Forelimb muscle (tissue), 1 donor: Measurements from ENCODE around the gene PSMB2. TPM values are rescaled to one million over a fixed set of nuclear protein-coding genes. Genes with fewer than 3 reads are reported as not detected.
"Not testable (repeated sequence)": the region's sequence is repeated elsewhere in the genome, so short reads cannot be mapped to it uniquely, and the experiment has no call there.

Experiments used
- DNase-seq: peaks from one replicate; pipeline ENCODE4 v3.0.0-alpha.2; 2013; ENCODE audit warnings: low read depth
- polyA plus RNA-seq: library from polyadenylated mRNA; unstranded; fragments of 120-200 nt; gene quantifications from one replicate; pipeline ENCODE4 v1.2.1, GENCODE V29; 2013; ENCODE audit not compliant: insufficient read length

The PSMB2 gene
- 58.1 TPM for polyA plus RNA-seq

- DNase-seq, result peak; percentile 89
These were observed at the start of gene PSMB2 for GRCh38 chr1:35641233-35641866. Gene PSMB2, minus strand, starts transcription at chr1:35641526. Its CDS starts 94 bp downstream, at chr1:35641432.

GRCh38 chr1:35691080-35691479, 49.8 kb upstream of the PSMB2 start:
- no peak for DNase-seq

DNA sequence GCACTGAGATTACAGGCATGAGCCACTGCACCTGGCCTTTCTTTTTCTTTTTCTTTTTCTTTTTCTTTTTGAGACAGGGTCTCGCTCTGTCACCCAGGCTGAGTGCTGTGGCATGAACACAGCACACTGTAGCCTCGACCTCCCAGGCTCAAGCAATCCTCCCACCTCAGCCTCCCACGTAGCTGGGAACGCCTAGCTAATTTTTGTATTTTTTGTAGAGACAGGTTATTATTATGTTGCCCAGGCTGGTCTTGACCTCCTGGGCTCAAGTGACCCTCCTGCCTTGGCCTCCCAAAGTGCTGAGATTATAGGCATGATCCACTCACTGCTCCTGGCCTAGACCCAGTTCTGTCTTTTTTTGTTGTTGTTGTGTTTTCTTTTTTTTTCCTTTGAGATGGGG, 48.8 kb upstream of the PSMB2 start:
- DNase-seq, result not testable (repeated sequence)

- DNase-seq, result no peak
These were observed 46.8 kb upstream of the PSMB2 start for GRCh38 chr1:35688161-35688560.

- no peak for DNase-seq
These were observed 41.7 kb upstream of the PSMB2 start for GRCh38 chr1:35683012-35683411.

- DNase-seq, result no peak
These were observed 38.9 kb upstream of the PSMB2 start for GRCh38 chr1:35680271-35680670.

DNA sequence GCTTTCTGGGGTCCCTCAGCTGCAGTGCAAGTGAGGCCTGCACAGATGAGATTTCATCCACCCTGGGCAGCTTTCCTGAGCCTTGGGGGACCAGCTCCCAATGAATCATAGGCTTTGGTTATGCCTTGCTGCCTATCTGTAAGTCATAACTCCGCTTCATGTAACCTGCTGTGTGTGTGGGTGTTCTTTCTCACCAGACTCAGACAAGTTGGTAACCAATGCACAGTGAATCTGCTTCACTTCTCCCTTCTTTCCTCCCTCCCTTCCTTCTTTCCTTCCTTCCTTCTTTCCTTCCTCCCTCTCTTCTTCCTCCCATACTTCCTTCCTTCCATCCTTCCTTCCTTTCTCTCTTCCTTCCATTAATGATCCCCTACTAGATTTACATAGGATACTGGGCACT, 34.4 kb upstream of the PSMB2 start:
- DNase-seq, result no peak

- DNase-seq, result no peak
These were observed 32.8 kb upstream of the PSMB2 start for GRCh38 chr1:35674111-35674510.

GRCh38 chr1:35672116-35672515, 30.8 kb upstream of the PSMB2 start:
- no peak for DNase-seq

DNA sequence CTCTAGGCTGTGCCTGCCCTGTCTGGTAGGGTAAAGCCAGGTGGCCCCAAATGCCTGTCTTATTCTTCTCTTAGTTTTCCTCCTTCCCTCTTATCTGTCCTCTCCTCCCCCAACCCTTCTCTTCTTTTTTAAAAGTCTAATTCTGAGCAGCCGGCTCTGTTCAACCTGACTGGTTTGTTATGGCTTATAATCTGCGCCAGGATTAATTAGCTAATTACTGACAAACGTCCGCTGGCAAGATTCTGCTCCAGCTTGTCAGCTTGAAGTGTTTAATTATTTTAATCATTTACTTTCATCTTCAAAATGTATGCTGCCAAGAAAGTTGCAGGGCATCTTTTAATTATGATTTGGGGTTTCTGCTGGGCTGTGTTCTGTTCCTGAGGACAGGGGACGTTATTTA, 27.2 kb upstream of the PSMB2 start:
- no peak for DNase-seq

DNA sequence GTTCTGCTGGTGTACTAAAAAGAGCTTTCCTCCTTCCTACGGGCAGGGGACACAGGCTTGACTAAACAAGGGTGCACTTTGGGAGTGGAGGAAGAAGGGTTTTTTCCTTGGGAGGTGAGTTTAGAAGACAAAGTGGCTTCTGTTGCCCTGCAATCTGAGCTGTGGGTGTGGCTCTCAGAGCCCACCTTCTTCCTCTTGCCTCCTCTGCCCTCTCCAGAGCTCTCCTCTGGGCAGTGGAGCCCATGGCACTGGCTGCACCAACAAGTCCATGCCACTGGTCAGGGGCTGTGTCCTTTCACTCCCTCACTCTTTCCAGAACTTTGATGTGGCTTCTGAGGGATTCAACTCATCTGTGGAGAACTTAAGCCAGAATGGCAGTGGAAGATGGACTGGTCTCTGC, 25.6 kb upstream of the PSMB2 start:
- DNase-seq, result no peak

DNA sequence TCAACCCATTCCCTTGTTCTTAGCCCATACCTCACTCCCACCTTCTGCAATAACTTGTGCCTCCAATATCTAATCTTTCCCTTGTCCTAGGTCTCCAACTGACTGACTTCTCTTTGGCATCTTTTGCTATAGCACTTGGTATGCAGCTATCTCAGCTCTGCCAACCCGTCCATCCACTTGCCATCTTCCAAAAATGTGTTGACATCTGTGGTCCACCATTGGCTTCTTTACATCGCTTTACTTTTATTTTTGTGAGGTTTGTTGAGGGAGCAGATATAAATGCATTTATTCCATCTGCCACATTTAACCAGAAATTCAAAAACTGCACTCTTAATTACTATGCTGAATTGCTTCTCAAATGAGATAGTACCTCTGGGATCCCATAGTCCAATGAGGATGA, 24.9 kb upstream of the PSMB2 start:
- DNase-seq, result no peak

DNA sequence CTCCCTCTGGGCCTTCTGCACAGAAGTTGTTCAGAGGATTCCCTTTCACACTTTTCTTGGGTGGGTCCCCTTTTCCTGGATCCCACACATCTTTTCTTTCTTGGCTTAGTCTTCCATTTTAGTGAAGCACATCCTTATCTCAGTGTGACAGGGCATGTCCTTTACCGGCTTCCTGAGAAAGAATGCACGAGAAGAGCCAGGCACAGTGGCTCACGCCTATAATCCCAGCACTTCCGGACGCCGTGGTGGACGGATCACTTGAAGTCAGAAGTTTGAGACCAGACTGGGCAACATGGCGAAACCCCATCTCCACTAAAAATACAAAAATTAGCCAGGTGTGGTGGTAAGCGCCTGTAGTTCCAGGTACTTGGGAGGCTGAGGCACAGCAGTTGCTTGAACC, 22.1 kb upstream of the PSMB2 start:
- DNase-seq, result no peak

DNA sequence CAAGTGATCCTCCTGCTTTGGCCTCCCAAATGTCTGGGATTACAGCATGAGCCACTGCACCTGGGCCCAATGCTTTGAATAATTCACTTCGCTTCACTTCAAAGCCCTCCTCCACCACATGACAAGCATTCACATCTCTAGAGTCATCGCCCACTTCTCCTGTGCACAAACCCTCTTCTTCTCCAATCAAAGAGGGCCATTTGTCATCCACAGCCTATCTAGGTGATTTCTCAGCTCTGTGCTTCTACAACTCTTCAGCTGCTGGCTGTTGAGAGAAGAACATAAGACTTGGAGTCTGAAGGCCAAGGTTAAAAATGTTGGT, 20.1 kb upstream of the PSMB2 start:
- DNase-seq, result no peak

- no peak for DNase-seq
These were observed 19.5 kb upstream of the PSMB2 start for GRCh38 chr1:35660581-35661473.

- no peak for DNase-seq
These were observed 18.3 kb upstream of the PSMB2 start for GRCh38 chr1:35659589-35659988.

GRCh38 chr1:35657851-35658250, 16.5 kb upstream of the PSMB2 start:
- no peak for DNase-seq

DNA sequence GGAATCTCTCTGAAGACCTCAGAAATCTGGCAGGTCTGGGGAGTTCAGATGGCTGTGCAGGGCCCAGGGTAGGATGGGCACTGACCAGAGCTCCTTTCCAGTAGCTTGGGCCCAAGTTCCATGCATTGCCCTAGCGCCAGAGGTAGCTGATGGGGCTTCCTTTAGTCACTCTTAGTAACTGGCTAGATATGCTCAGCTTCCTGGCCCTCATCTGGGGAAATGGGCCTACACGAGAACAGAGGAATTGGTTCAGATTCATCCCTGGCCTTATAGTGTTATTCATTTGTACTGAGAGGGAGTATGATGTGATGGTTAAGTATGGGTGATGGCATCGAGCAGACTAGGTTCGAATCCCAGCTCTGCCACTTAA, 15.5 kb upstream of the PSMB2 start:
- DNase-seq, result no peak

DNA sequence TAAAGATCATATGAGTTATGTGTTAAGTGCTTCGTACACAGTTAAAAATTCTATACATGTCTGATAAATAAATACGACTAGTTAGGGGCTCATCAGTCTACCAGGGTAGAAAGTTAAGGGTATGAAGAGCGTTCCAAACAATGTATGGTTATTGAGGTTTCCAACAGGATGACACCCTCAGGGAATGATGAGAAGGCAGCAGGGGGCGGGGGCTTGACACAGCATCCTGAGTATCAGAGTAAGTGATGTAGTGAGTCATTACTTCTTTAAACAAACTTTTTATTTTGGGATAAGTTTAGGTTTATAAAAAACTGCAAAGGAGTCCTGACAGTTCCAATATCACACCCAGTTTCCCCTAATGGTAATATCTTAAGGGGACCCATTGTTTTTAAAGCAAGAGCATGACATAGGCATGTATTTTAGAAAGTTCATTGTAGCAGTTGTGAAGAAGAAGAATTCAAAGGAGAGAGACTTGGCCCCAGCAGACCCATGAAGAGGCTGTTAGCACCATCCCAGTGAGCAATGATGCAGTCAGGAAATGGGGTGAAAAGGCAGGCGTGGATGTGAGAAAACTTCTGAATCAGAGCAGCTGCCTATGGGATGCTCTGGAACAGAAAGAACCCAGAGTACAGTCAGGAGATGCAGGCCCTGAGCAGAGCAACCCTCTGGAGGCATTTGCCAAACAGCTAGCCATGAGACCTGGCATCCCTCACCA, 15.0 kb upstream of the PSMB2 start:
- DNase-seq, result no peak

DNA sequence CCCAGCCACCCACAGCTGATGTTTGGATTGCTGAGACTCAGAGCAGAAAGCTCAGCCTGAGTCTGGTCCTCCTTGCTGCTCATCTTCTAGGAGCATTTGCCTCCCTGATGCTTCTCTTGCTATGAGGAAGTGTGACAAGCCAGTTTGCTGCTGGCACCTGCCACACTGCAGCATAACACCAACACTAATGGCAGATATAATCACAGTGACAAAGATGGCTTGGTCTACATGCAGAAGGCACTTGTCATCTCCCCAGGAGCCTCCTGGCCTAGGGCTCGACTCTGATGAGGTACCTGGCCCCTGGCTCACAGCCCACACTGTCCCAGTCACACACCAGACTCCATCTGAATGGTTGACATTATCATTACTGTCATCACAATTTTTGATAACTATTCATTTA, 13.9 kb upstream of the PSMB2 start:
- DNase-seq, result no peak

- DNase-seq, result no peak
These were observed 9.1 kb upstream of the PSMB2 start for GRCh38 chr1:35650416-35650815.

GRCh38 chr1:35646043-35646442, 4.7 kb upstream of the PSMB2 start:
- DNase-seq, result no peak

GRCh38 chr1:35644204-35644603, 2.9 kb upstream of the PSMB2 start:
- no peak for DNase-seq
